Fibroblast of skin of left quadriceps (primary cell): ENCODE results near the gene ARID4A.
"Not testable (repeated sequence)": the region's sequence is repeated elsewhere in the genome, so short reads cannot be mapped to it uniquely, and the experiment has no call there.

Experiments
- DNase-seq, 2 experiments: peaks; one replicate each; pipeline ENCODE4 v3.0.0-alpha.2; 2013; ENCODE audit warnings: low read depth in 2 of 2

The ARID4A gene

GRCh38 chr14:58288106-58288792 lies 10.1 kb upstream of the ARID4A start:
- no peak for DNase-seq

GRCh38 chr14:58291646-58292045 lies 6.7 kb upstream of the ARID4A start:
- no peak for DNase-seq

- peak; percentile 28 to 33 for DNase-seq
Measured at GRCh38 chr14:58292187-58292586, 6.2 kb upstream of the ARID4A start.

GRCh38 chr14:58294201-58294600 lies 4.2 kb upstream of the ARID4A start:
- no peak for DNase-seq

GRCh38 chr14:58296726-58297125 lies 1.6 kb upstream of the ARID4A start:
- no peak for DNase-seq

GRCh38 chr14:58297412-58297761 lies 968 bp upstream of the ARID4A start:
- no peak for DNase-seq

GRCh38 chr14:58297762-58298476 lies 436 bp upstream of the ARID4A start:
- peak; percentile 100 for DNase-seq

- no peak for DNase-seq
Measured at GRCh38 chr14:58299401-58300330, 1.3 kb downstream of the ARID4A start.

- no peak for DNase-seq
Measured at GRCh38 chr14:58301416-58301815, 3.1 kb downstream of the ARID4A start.

- DNase-seq = no peak
Measured at GRCh38 chr14:58305730-58306129, 7.4 kb downstream of the ARID4A start.

GRCh38 chr14:58307597-58308316 lies 9.4 kb downstream of the ARID4A start:
- DNase-seq = no peak

- no peak for DNase-seq
Measured at GRCh38 chr14:58309086-58309485, 10.7 kb downstream of the ARID4A start.

GRCh38 chr14:58313699-58314098 lies 15.3 kb downstream of the ARID4A start:
- no peak for DNase-seq

GRCh38 chr14:58315606-58316005 lies 17.3 kb downstream of the ARID4A start:
- DNase-seq = no peak

GRCh38 chr14:58327019-58327418 lies 28.7 kb downstream of the ARID4A start:
- no peak for DNase-seq

- peak; percentile 95 for DNase-seq
Measured at GRCh38 chr14:58331111-58331510, 32.8 kb downstream of the ARID4A start.

GRCh38 chr14:58332561-58332960 lies 34.2 kb downstream of the ARID4A start:
- no peak for DNase-seq

GRCh38 chr14:58339666-58340065 lies 41.3 kb downstream of the ARID4A start:
- not testable (repeated sequence) for DNase-seq

GRCh38 chr14:58341152-58341748 lies 42.9 kb downstream of the ARID4A start:
- DNase-seq = no peak

GRCh38 chr14:58343535-58343934 lies 45.2 kb downstream of the ARID4A start:
- not testable (repeated sequence) for DNase-seq
